H1 (cell line): ENCODE measurements around the gene FAM221B. TPM values are rescaled to one million over a fixed set of nuclear protein-coding genes. Genes with fewer than 3 reads are reported as not detected.

Source experiments
- CTCF ChIA-PET: fragments of 300-600 bp; sonication (Branson Sonifier 250); formaldehyde crosslinking; loops from one replicate; lab custom pipeline; 2021; ENCODE audit not compliant: partially characterized antibody; lab: Charles Lee
- POLR2A ChIA-PET: fragments of 300-600 bp; sonication (Branson Sonifier 250); formaldehyde crosslinking; loops from one replicate; lab custom pipeline; 2021; ENCODE audit warnings: inconsistent platforms; ENCODE audit not compliant: partially characterized antibody; lab: Charles Lee
- DNase-seq, 2 experiments: peaks; one replicate each; pipeline versions ENCODE4 v3.0.0 to v3.0.0-alpha.2; 2010 to 2022; ENCODE audit warnings: low spot score in 2 of 2, low read depth in 1 of 2, mixed read lengths in 1 of 2
- FAIRE-seq: peaks from 2 replicates; lab custom pipeline; 2011; peaks lifted over from hg19 to GRCh38; lab: Jason Lieb, UNC
- H2AFZ ChIP-seq: 2 replicates; pipeline ENCODE4 v1.8.1; 2012; ENCODE audit warnings: low read length, inconsistent platforms
- H2AK5ac ChIP-seq: 2 replicates; pipeline ENCODE4 v1.6.1; 2013; ENCODE audit warnings: low read depth, low read length
- H2BK120ac ChIP-seq: replicated peaks from 2 replicates; pipeline ENCODE3; 2013; ENCODE audit warnings: low read depth, low read length, inconsistent platforms
- H2BK12ac ChIP-seq: 2 replicates; pipeline ENCODE4 v1.6.1; 2013; ENCODE audit warnings: low read depth, low read length
- H2BK15ac ChIP-seq: 2 replicates; pipeline ENCODE4 v1.6.1; 2013; ENCODE audit warnings: low read length
- H2BK20ac ChIP-seq: 2 replicates; pipeline ENCODE4 v1.6.1; 2013; ENCODE audit warnings: low read length
- H2BK5ac ChIP-seq: 2 replicates; pipeline ENCODE4 v1.6.1; 2013; ENCODE audit warnings: low read depth, low read length
- H3K14ac ChIP-seq: 2 replicates; pipeline ENCODE4 v1.6.1; 2013; ENCODE audit warnings: inconsistent platforms; ENCODE audit not compliant: insufficient read length
- H3K18ac ChIP-seq: 2 replicates; pipeline ENCODE4 v1.6.1; 2013; ENCODE audit warnings: low read length; ENCODE audit errors: extremely low read depth
- H3K23ac ChIP-seq: 2 replicates; pipeline ENCODE4 v1.6.1; 2013; ENCODE audit warnings: inconsistent platforms; ENCODE audit not compliant: insufficient read length
- H3K23me2 ChIP-seq: 2 replicates; pipeline ENCODE4 v1.6.1; 2013; ENCODE audit warnings: low read depth, low read length
- H3K27ac ChIP-seq: 2 replicates; pipeline ENCODE4 v1.6.1; 2011; ENCODE audit warnings: low read depth, low read length, inconsistent platforms
- H3K27me3 ChIP-seq, 4 experiments: replicated peaks in 1 of 4; 1 replicate in 1 of 4; 2 replicates in 3 of 4; pipeline versions ENCODE4 v1.6.1 to v1.8.1; 2011 to 2013; ENCODE audit warnings: low read length in 3 of 4, mild to moderate bottlenecking in 3 of 4, inconsistent platforms in 2 of 4, mixed read lengths in 2 of 4, moderate library complexity in 1 of 4; ENCODE audit not compliant: control insufficient read depth in 3 of 4, insufficient read depth in 3 of 4; ENCODE audit errors: extremely low read depth in 1 of 4
- H3K36me3 ChIP-seq, 4 experiments: 2 replicates each; pipeline versions ENCODE4 v1.6.1 to v1.8.1; 2011 to 2013; ENCODE audit warnings: mild to moderate bottlenecking in 4 of 4, low read length in 3 of 4, moderate library complexity in 2 of 4, control low read depth in 1 of 4, inconsistent platforms in 1 of 4; ENCODE audit not compliant: insufficient read depth in 4 of 4, control insufficient read depth in 2 of 4
- H3K4ac ChIP-seq: replicated peaks from 2 replicates; pipeline ENCODE3; 2013; ENCODE audit warnings: low read length, low read depth, mixed read lengths, inconsistent platforms; ENCODE audit not compliant: insufficient read length
- H3K4me1 ChIP-seq, 4 experiments: replicated peaks in 1 of 4; 1 replicate in 1 of 4; 2 replicates in 3 of 4; pipeline versions ENCODE4 v1.6.1 to v1.8.1; 2011 to 2013; ENCODE audit warnings: low read length in 3 of 4, inconsistent platforms in 2 of 4, mixed read lengths in 1 of 4; ENCODE audit not compliant: insufficient read depth in 4 of 4, control insufficient read depth in 3 of 4
- H3K4me2 ChIP-seq, 2 experiments: 2 replicates each; pipeline versions ENCODE4 v1.6.1 to v1.8.1; 2011 to 2013; ENCODE audit warnings: low read depth in 2 of 2, low read length in 2 of 2, control low read depth in 1 of 2, inconsistent platforms in 1 of 2, mild to moderate bottlenecking in 1 of 2; ENCODE audit not compliant: insufficient read depth in 1 of 2
- H3K4me3 ChIP-seq, 4 experiments: fragments of 200-600, 300-600 bp in 1 of 4; sonication (generic), shearing (Covaris generic), sonication (Bioruptor Twin) in 1 of 4; 2 replicates each; pipeline versions ENCODE4 v1.5.1 to v1.8.1; 2011 to 2016; ENCODE audit warnings: low read length in 4 of 4, low read depth in 3 of 4, control low read depth in 2 of 4, inconsistent platforms in 2 of 4, mild to moderate bottlenecking in 2 of 4, mixed read lengths in 1 of 4, moderate library complexity in 1 of 4; ENCODE audit not compliant: insufficient read depth in 2 of 4; ENCODE audit errors: extremely low read depth in 1 of 4
- H3K56ac ChIP-seq: replicated peaks from 2 replicates; pipeline ENCODE3; 2013; ENCODE audit warnings: low read depth, mild to moderate bottlenecking, mixed read lengths, low read length, inconsistent platforms; ENCODE audit not compliant: insufficient read length
- H3K79me1 ChIP-seq: 2 replicates; pipeline ENCODE4 v1.6.1; 2013; ENCODE audit warnings: low read depth, low read length, control low read depth
- H3K79me2 ChIP-seq, 2 experiments: 2 replicates each; pipeline versions ENCODE4 v1.6.1 to v1.8.1; 2012 to 2013; ENCODE audit warnings: low read length in 2 of 2, mild to moderate bottlenecking in 2 of 2, inconsistent platforms in 1 of 2; ENCODE audit not compliant: insufficient read depth in 2 of 2, control insufficient read depth in 1 of 2
- H3K9ac ChIP-seq, 4 experiments: replicated peaks in 1 of 4; 1 replicate in 1 of 4; 2 replicates in 3 of 4; pipeline versions ENCODE4 v1.6.1 to v1.8.1; 2011 to 2013; ENCODE audit warnings: low read depth in 3 of 4, low read length in 3 of 4, control low read depth in 2 of 4, mild to moderate bottlenecking in 2 of 4, moderate library complexity in 2 of 4, inconsistent platforms in 1 of 4; ENCODE audit errors: extremely low read depth in 1 of 4
- H3K9me3 ChIP-seq, 2 experiments: 2 replicates each; pipeline versions ENCODE4 v1.6.1 to v1.8.1; 2012 to 2013; ENCODE audit warnings: mild to moderate bottlenecking in 2 of 2, moderate library complexity in 2 of 2, control low read depth in 1 of 2, inconsistent platforms in 1 of 2, low read depth in 1 of 2, low read length in 1 of 2, mixed read lengths in 1 of 2; ENCODE audit not compliant: insufficient read depth in 2 of 2
- H4K20me1 ChIP-seq, 2 experiments: replicated peaks in 1 of 2; 2 replicates each; pipeline versions ENCODE3 to v1.8.1; 2011 to 2013; ENCODE audit warnings: inconsistent platforms in 2 of 2, low read length in 2 of 2, mild to moderate bottlenecking in 1 of 2; ENCODE audit not compliant: insufficient read depth in 2 of 2, control insufficient read depth in 1 of 2
- H4K5ac ChIP-seq: 2 replicates; pipeline ENCODE4 v1.6.1; 2013; ENCODE audit warnings: low read length, low read depth, mixed read lengths, inconsistent platforms; ENCODE audit not compliant: insufficient read length
- H4K8ac ChIP-seq: 2 replicates; pipeline ENCODE4 v1.8.0; 2013; ENCODE audit warnings: mild to moderate bottlenecking, moderate library complexity, low read length, inconsistent platforms; ENCODE audit not compliant: insufficient read depth; ENCODE audit errors: extremely low read depth
- H4K91ac ChIP-seq: replicated peaks from 2 replicates; pipeline ENCODE3; 2013; ENCODE audit warnings: low read length, mixed read lengths, inconsistent platforms; ENCODE audit not compliant: insufficient read length
- ASH2L ChIP-seq: fragments of 200-600, 300-600 bp; sonication (generic); IDR thresholded peaks from one replicate; pipeline ENCODE4 v1.7.1; 2017; ENCODE audit warnings: low read length
- CBX8 ChIP-seq: fragments of 300-800, 300-1000 bp; sonication (generic); IDR thresholded peaks from 2 replicates; pipeline ENCODE4 v1.7.1; 2016; ENCODE audit warnings: low read depth, low read length, borderline replicate concordance
- CHD1 ChIP-seq: IDR thresholded peaks from 2 replicates; pipeline ENCODE4 v1.6.1; 2012; ENCODE audit warnings: low read depth, low read length, improper control_type of control experiment
- FOSL1 ChIP-seq: IDR thresholded peaks from 2 replicates; pipeline ENCODE4 v1.6.1; 2011; ENCODE audit warnings: mild to moderate bottlenecking, low read depth, low read length, moderate library complexity; ENCODE audit not compliant: insufficient read depth
- NANOG ChIP-seq: IDR thresholded peaks from 2 replicates; pipeline ENCODE4 v1.6.1; 2011; ENCODE audit warnings: low read length, low read depth, mild to moderate bottlenecking, inconsistent platforms; ENCODE audit not compliant: insufficient read depth, poor library complexity, severe bottlenecking
- PHF8 ChIP-seq: fragments of 200-600 bp; sonication (generic); conservative IDR thresholded peaks from 2 replicates; pipeline ENCODE4 v1.7.1; 2012; ENCODE audit warnings: low read depth, mild to moderate bottlenecking, inconsistent platforms, low read length, moderate library complexity
- RAD21 ChIP-seq, 2 experiments: IDR thresholded peaks in 1 of 2; conservative IDR thresholded peaks in 1 of 2; 2 replicates each; pipeline ENCODE4 v1.6.1; 2011; ENCODE audit warnings: low read depth in 2 of 2, low read length in 2 of 2, improper control_type of control experiment in 1 of 2, inconsistent platforms in 1 of 2, mild to moderate bottlenecking in 1 of 2, moderate library complexity in 1 of 2
- RNF2 ChIP-seq: fragments of 200-900, 300-1000 bp; sonication (generic); IDR thresholded peaks from 2 replicates; pipeline ENCODE4 v1.7.1; 2016; ENCODE audit warnings: borderline replicate concordance, low read depth, mild to moderate bottlenecking, antibody characterized with exemption, low read length; ENCODE audit not compliant: poor library complexity, severe bottlenecking; ENCODE audit errors: missing control alignments
- SRF ChIP-seq: IDR thresholded peaks from 2 replicates; pipeline ENCODE4 v1.6.1; 2011; ENCODE audit warnings: mild to moderate bottlenecking, low read depth, low read length, moderate library complexity
- SUZ12 ChIP-seq: fragments of 200-600 bp; sonication (generic); IDR thresholded peaks from 2 replicates; pipeline ENCODE4 v1.6.1; 2012; ENCODE audit warnings: mild to moderate bottlenecking, inconsistent platforms, low read length, moderate library complexity, mixed read lengths
- WGBS, 2 experiments: shearing (Covaris generic) in 1 of 2; methylation state at CpG; one replicate each; pipeline versions ENCODE4 v1.1.6 to v1.1.7; 2013 to 2015; ENCODE audit warnings: low lambda C conversion rate in 2 of 2, mixed read lengths in 2 of 2, inconsistent platforms in 1 of 2, low coverage in 1 of 2, missing lambda C conversion rate in 1 of 2; ENCODE audit not compliant: insufficient replicate concordance in 2 of 2, insufficient coverage in 1 of 2, insufficient read length in 1 of 2; ENCODE audit errors: extremely low coverage in 1 of 2, missing lambda C conversion rate in 1 of 2; 5-methylcytosine and 5-hydroxymethylcytosine counted together
- polyA plus RNA-seq, 7 experiments: library from polyadenylated mRNA; depleted of rRNA in 3 of 7; stranded (reverse) in 5 of 7; unstranded in 2 of 7; fragments of >200 nt in 5 of 7; fragments of 200-250 nt in 2 of 7; gene quantifications; 1 replicate in 5 of 7; 2 replicates in 1 of 7; 4 replicates in 1 of 7; pipeline versions ENCODE4 v1.2.1 to v1.2.3, GENCODE V29; 2011 to 2013; ENCODE audit warnings: missing spikeins in 2 of 7, mixed read lengths in 2 of 7
- total RNA-seq: library from RNA; stranded (reverse); fragmentation: NEBNext Ultra II Directional; extraction: Animal tissue kit (Norgen Biotek cat#: 25700); gene quantifications from 2 replicates; pipeline ENCODE4 v1.2.1, GENCODE V29; 2021

FAM221B gene
- total and polyA plus RNA-seq, 2 of the 8 experiments (the other 6 are each of a cell fraction or from before 2014, with no cell fraction given), result not detected

DNA sequence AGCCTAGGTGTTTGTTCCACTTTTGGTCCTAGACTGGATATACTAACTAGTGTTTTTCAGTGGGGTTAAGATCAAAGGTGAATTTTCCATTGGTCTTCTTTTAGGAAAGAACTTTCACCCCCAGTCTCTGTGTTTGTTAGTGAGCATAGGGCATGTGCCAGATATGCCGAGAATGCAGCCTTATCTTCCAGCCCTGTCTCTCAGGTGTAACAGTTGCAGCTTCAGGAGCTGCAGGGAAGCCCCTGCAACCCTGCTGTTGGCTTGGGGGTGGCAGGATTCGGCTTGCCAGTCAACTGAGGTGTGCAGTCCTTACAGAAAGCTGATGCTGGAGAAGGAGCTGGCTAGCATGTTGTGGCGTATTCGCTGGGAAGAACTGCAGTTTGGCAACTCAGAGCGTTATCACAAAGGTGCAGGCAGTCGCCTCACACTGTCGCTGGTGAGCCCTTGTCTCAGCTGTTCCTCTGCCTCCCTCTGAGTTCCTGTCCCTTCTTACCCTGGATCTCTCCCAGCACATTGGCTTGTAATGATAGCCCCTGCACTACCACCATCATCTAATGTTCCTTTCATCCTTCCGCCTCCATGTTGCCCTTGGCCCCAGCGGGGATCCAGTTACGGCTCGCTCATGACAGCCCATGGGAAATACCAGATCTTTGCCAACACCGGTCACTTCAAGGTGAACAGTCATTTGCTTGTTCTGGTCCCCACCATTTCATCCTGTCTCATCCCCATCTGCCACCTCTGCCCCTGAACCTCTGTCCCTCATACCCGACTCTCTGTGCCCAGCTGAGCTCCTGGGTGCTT is 27.0 kb downstream of the FAM221B start:
- Histone ChIP-seq H3K79me2 (no peaks in the 10 kb centered on the region), H3K23ac (no peak overlapping the region), H2BK120ac (no peak overlapping the region), H3K14ac (no peak overlapping the region), H2BK20ac (no peak overlapping the region), H4K8ac (no peak overlapping the region; the same call in 1 of the 2 replicates), H3K18ac (no peak overlapping the region), H3K27ac (no peak overlapping the region), H3K4me1 (no peaks in the 10 kb centered on the region), H3K56ac (no peak overlapping the region), H4K91ac (no peak overlapping the region), H2BK5ac (no peak overlapping the region), H3K4ac (no peak overlapping the region), H3K23me2 (no peaks in the 10 kb centered on the region; the same call in 1 of the 2 replicates), H2BK15ac (no peak overlapping the region), H2AFZ (no peak overlapping the region), H3K9me3 (no peaks in the 10 kb centered on the region), H4K20me1 (peaks cover 0 to 2% of the 10 kb centered on the region in 2 experiments), H2AK5ac (no peak overlapping the region), H3K36me3 (peaks cover 0 to 4% (median 0%) of the 10 kb centered on the region in 4 experiments; a peak in 3 of 8 replicates), H3K4me3 (no peak overlapping the region), H3K27me3 (no peaks in the 10 kb centered on the region), H3K9ac (peak overlapping the region in 1 of 4 experiments; percentile 20; a peak in 2 of 7 replicates), H4K5ac (no peak overlapping the region), H3K79me1 (no peaks in the 10 kb centered on the region), H2BK12ac (no peak overlapping the region), H3K4me2 (no peak overlapping the region)
- POLR2A ChIA-PET, result interaction anchor here (0.9 to 1.2 kb wide), 2 partner anchors 11 kb away, joined by 3 read pairs; partner anchors contain the start of gene SPAG8
- FAIRE-seq (no peak), DNase-seq (no peak)
- CTCF ChIA-PET, result interaction anchor here (1.1 to 4.8 kb wide), 6 partner anchors 11 to 109 kb away, joined by 3 to 18 read pairs (median 6); partner anchors contain the start of genes HINT2 and SPAG8
- WGBS, 2 experiments, result 85% methylated on average over 13 of the region's 13 CpGs; no CpG with 5 or more reads in 1 of the 2 experiments
- no peak for TF ChIP-seq SRF
- no peak for TF ChIP-seq NANOG
- TF ChIP-seq FOSL1, result no peak
- no peak for TF ChIP-seq RNF2
- TF ChIP-seq SUZ12, result no peak
- no peak for TF ChIP-seq RAD21 (IDR thresholded peaks at IDR 0.05 in 1 of 2, conservative IDR thresholded peaks at IDR 0.05 in 1 of 2; ENCODE audit: low read depth in 2 of 2, low read length in 2 of 2)
- no peak for TF ChIP-seq PHF8
- no peak for TF ChIP-seq ASH2L
- TF ChIP-seq CBX8, result no peak
- TF ChIP-seq CHD1, result no peak
